ENCODE measurements around the gene ABHD15.
A peak's percentile ranks its signal among the peaks of the same experiment; 100 is the strongest.

Gene ABHD15

GRCh38 chr17:29546830-29547229 is 20.0 kb downstream of the ABHD15 start:
- Histone ChIP-seq H3K4me3 (ENCODE audit: low read depth, low read length) (no peak overlapping the region), H3K79me2 (ENCODE audit: control insufficient read depth, insufficient read depth, low read length, unreplicated experiment) (no peaks in the 10 kb centered on the region), H3K36me3 (ENCODE audit: insufficient read depth, low read length) (peaks cover 23% of the 10 kb centered on the region), H3K27me3 (ENCODE audit: insufficient read depth, low read length) (no peaks in the 10 kb centered on the region), H2AFZ (ENCODE audit: low read length, unreplicated experiment) (no peak overlapping the region), H3K4me1 (ENCODE audit: control insufficient read depth, insufficient read depth, low read length, unreplicated experiment) (no peaks in the 10 kb centered on the region), H3K27ac (ENCODE audit: low read depth, low read length) (no peak overlapping the region)

- H2AFZ ChIP-seq (ENCODE audit: low read length, unreplicated experiment): no peak overlapping the region
- no peaks in the 10 kb centered on the region for H3K27me3 ChIP-seq (ENCODE audit: insufficient read depth, low read length)
- H3K79me2 ChIP-seq (ENCODE audit: control insufficient read depth, insufficient read depth, low read length, unreplicated experiment): no peaks in the 10 kb centered on the region
- no peaks in the 10 kb centered on the region for H3K4me1 ChIP-seq (ENCODE audit: control insufficient read depth, insufficient read depth, low read length, unreplicated experiment)
- no peak overlapping the region for H3K4me3 ChIP-seq (ENCODE audit: low read depth, low read length)
- H3K27ac ChIP-seq (ENCODE audit: low read depth, low read length): no peak overlapping the region
- H3K36me3 ChIP-seq (ENCODE audit: insufficient read depth, low read length): peaks cover 23% of the 10 kb centered on the region
Measured at GRCh38 chr17:29546085-29546484, 20.8 kb downstream of the ABHD15 start.

- H3K27me3 ChIP-seq (ENCODE audit: insufficient read depth, low read length): no peaks in the 10 kb centered on the region
- H3K4me1 ChIP-seq (ENCODE audit: control insufficient read depth, insufficient read depth, low read length, unreplicated experiment): no peaks in the 10 kb centered on the region
- H3K27ac ChIP-seq (ENCODE audit: low read depth, low read length): no peak overlapping the region
- no peak overlapping the region for H2AFZ ChIP-seq (ENCODE audit: low read length, unreplicated experiment)
- H3K36me3 ChIP-seq (ENCODE audit: insufficient read depth, low read length): peaks cover 25% of the 10 kb centered on the region
- no peaks in the 10 kb centered on the region for H3K79me2 ChIP-seq (ENCODE audit: control insufficient read depth, insufficient read depth, low read length, unreplicated experiment)
- no peak overlapping the region for H3K4me3 ChIP-seq (ENCODE audit: low read depth, low read length)
Measured at GRCh38 chr17:29544066-29544465, 22.8 kb downstream of the ABHD15 start.

- Histone ChIP-seq H3K4me1 (ENCODE audit: control insufficient read depth, insufficient read depth, low read length, unreplicated experiment) (no peaks in the 10 kb centered on the region), H2AFZ (ENCODE audit: low read length, unreplicated experiment) (no peak overlapping the region), H3K36me3 (ENCODE audit: insufficient read depth, low read length) (peaks cover 19% of the 10 kb centered on the region), H3K27ac (ENCODE audit: low read depth, low read length) (no peak overlapping the region), H3K27me3 (ENCODE audit: insufficient read depth, low read length) (no peaks in the 10 kb centered on the region), H3K79me2 (ENCODE audit: control insufficient read depth, insufficient read depth, low read length, unreplicated experiment) (no peaks in the 10 kb centered on the region), H3K4me3 (ENCODE audit: low read depth, low read length) (no peak overlapping the region)
Measured at GRCh38 chr17:29533976-29534375, 32.9 kb downstream of the ABHD15 start.

- Histone ChIP-seq H2AFZ (ENCODE audit: low read length, unreplicated experiment) (no peak overlapping the region), H3K36me3 (ENCODE audit: insufficient read depth, low read length) (peaks cover 33% of the 10 kb centered on the region), H3K4me1 (ENCODE audit: control insufficient read depth, insufficient read depth, low read length, unreplicated experiment) (no peaks in the 10 kb centered on the region), H3K4me3 (ENCODE audit: low read depth, low read length) (no peak overlapping the region), H3K27ac (ENCODE audit: low read depth, low read length) (no peak overlapping the region), H3K27me3 (ENCODE audit: insufficient read depth, low read length) (no peaks in the 10 kb centered on the region), H3K79me2 (ENCODE audit: control insufficient read depth, insufficient read depth, low read length, unreplicated experiment) (peaks cover 3% of the 10 kb centered on the region)
Measured at GRCh38 chr17:29526322-29526721, 40.5 kb downstream of the ABHD15 start.

- H3K36me3 ChIP-seq (ENCODE audit: insufficient read depth, low read length): peaks cover 24% of the 10 kb centered on the region
- H3K4me1 ChIP-seq (ENCODE audit: control insufficient read depth, insufficient read depth, low read length, unreplicated experiment): no peaks in the 10 kb centered on the region
- H3K27me3 ChIP-seq (ENCODE audit: insufficient read depth, low read length): no peaks in the 10 kb centered on the region
- no peak overlapping the region for H3K4me3 ChIP-seq (ENCODE audit: low read depth, low read length)
- H2AFZ ChIP-seq (ENCODE audit: low read length, unreplicated experiment): no peak overlapping the region
- no peak overlapping the region for H3K27ac ChIP-seq (ENCODE audit: low read depth, low read length)
- H3K79me2 ChIP-seq (ENCODE audit: control insufficient read depth, insufficient read depth, low read length, unreplicated experiment): peaks cover 3% of the 10 kb centered on the region
Measured at GRCh38 chr17:29524692-29525091, 42.1 kb downstream of the ABHD15 start.

- Histone ChIP-seq H3K79me2 (ENCODE audit: control insufficient read depth, insufficient read depth, low read length, unreplicated experiment) (no peaks in the 10 kb centered on the region), H3K27me3 (ENCODE audit: insufficient read depth, low read length) (no peaks in the 10 kb centered on the region), H3K27ac (ENCODE audit: low read depth, low read length) (no peak overlapping the region), H3K36me3 (ENCODE audit: insufficient read depth, low read length) (peaks cover 25% of the 10 kb centered on the region), H2AFZ (ENCODE audit: low read length, unreplicated experiment) (no peak overlapping the region), H3K4me3 (ENCODE audit: low read depth, low read length) (no peak overlapping the region), H3K4me1 (ENCODE audit: control insufficient read depth, insufficient read depth, low read length, unreplicated experiment) (no peaks in the 10 kb centered on the region)
Measured at GRCh38 chr17:29518359-29518758, 48.5 kb downstream of the ABHD15 start.

GRCh38 chr17:29514792-29515191 is 52.0 kb downstream of the ABHD15 start:
- Histone ChIP-seq H3K79me2 (ENCODE audit: control insufficient read depth, insufficient read depth, low read length, unreplicated experiment) (no peaks in the 10 kb centered on the region), H3K36me3 (ENCODE audit: insufficient read depth, low read length) (peaks cover 22% of the 10 kb centered on the region), H3K27me3 (ENCODE audit: insufficient read depth, low read length) (no peaks in the 10 kb centered on the region), H3K4me3 (ENCODE audit: low read depth, low read length) (no peak overlapping the region), H3K4me1 (ENCODE audit: control insufficient read depth, insufficient read depth, low read length, unreplicated experiment) (peaks cover 7% of the 10 kb centered on the region), H2AFZ (ENCODE audit: low read length, unreplicated experiment) (no peak overlapping the region), H3K27ac (ENCODE audit: low read depth, low read length) (no peak overlapping the region)

GRCh38 chr17:29510953-29511352 is 55.9 kb downstream of the ABHD15 start:
- H3K4me3 ChIP-seq (ENCODE audit: low read depth, low read length): no peak overlapping the region
- no peak overlapping the region for H2AFZ ChIP-seq (ENCODE audit: low read length, unreplicated experiment)
- H3K27ac ChIP-seq (ENCODE audit: low read depth, low read length): peak overlapping the region; percentile 0; the same call in 1 of the 2 replicates
- no peaks in the 10 kb centered on the region for H3K27me3 ChIP-seq (ENCODE audit: insufficient read depth, low read length)
- no peaks in the 10 kb centered on the region for H3K79me2 ChIP-seq (ENCODE audit: control insufficient read depth, insufficient read depth, low read length, unreplicated experiment)
- H3K4me1 ChIP-seq (ENCODE audit: control insufficient read depth, insufficient read depth, low read length, unreplicated experiment): peaks cover 7% of the 10 kb centered on the region
- H3K36me3 ChIP-seq (ENCODE audit: insufficient read depth, low read length): peaks cover 17% of the 10 kb centered on the region; the same call in 1 of the 2 replicates

Measured in ACC112 (cell line).